ENCODE results near the gene SCCPDH. TPM values are rescaled to one million over a fixed set of nuclear protein-coding genes. Genes with fewer than 3 reads are reported as not detected.
A peak's percentile ranks its signal among the peaks of the same experiment; 100 is the strongest.

Gene SCCPDH
- total and polyA plus RNA-seq, 2 of the 13 experiments (the other 11 are each of a cell fraction or from before 2014, with no cell fraction given), result 36.7 to 62.3 TPM

DNA sequence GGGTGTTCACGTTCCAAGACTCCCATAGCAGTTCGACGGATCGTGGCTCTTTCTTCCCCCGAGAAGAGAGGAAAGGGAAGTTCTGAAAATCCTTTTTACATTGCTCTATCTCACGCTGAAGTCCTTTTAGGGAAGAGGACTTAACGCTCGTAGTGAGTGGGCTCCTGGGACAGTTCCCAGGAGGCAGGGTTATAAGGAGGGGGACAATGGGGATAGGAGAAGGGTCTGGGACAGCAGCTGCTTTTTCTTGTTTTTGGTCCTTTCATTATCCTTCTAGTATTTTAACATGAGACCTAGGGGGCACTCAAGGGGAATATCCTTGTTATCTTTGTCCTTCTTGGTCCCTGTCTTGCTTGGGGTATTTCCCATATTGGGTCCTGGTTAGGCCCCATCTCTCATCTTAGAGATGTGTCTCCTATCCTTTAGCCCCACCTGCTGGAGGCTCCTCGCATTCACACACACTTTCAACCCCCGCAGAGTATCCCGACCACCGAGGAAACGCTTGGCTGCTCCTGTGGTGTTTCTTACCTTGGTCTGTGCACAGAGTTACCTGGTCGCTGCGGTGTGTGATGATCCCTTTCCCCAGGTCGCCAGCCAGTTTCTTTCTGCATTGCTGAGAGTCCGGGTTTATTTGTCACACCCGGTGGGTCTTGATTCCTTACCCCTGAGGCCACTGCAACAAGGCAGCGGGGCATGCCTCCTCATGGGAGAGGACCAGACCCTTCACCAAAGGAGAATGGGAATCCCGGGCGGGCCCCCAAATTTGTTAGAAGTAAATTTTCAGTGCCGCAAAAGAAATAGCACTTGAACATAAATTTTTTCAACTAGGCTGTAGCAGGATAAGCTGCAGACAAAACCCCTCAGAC, 29.7 kb downstream of the SCCPDH start:
- H3K9me3 ChIP-seq (ENCODE audit: low read length), result no peaks in the 10 kb centered on the region
- intact Hi-C loops (cut with micrococcal nuclease; ENCODE audit: unreplicated experiment), result loop anchor here (1.0 to 2.0 kb wide), 3 partner anchors 57 to 261 kb away; no protein-coding TSS in a partner anchor
- FAIRE-seq, result peak; percentile 79
- peaks cover 3 to 5% of the 10 kb centered on the region in 2 experiments; a peak in 3 of 5 replicates for H3K36me3 ChIP-seq (replicated peaks in 1 of 2; ENCODE audit: control insufficient read depth in 1 of 2, insufficient read depth in 2 of 2, low read length in 2 of 2)
- DNase-seq (ENCODE audit: low spot score), result peak; percentile 50
- in situ Hi-C loops (cut with HindIII; ENCODE audit: extremely low pct_ligation_motif_present, low pct_unique_long_range_greater_than_20kb), result loop anchor here (5.0 kb wide), 1 partner anchor 57 kb away; no protein-coding TSS in a partner anchor
- H3K27ac ChIP-seq (ENCODE audit: extremely low read length, insufficient read depth, low read length), result no peak overlapping the region
- H3K4me1 ChIP-seq (ENCODE audit: insufficient read depth, low read length), result no peaks in the 10 kb centered on the region
- H3K27me3 ChIP-seq (ENCODE audit: control insufficient read depth in 1 of 2, insufficient read depth in 2 of 2, low read length in 2 of 2), result no peaks in the 10 kb centered on the region
- ATAC-seq, result peak; percentile 98
- H3K9ac ChIP-seq (ENCODE audit: insufficient read depth, low read depth, low read length), result no peak overlapping the region
- 74% methylated on average over 22 of the region's 22 CpGs for WGBS (ENCODE audit: low lambda C conversion rate)
- no peaks in the 10 kb centered on the region for H3K79me2 ChIP-seq (ENCODE audit: insufficient read depth, low read length)
- ChIA-PET CTCF (ENCODE audit: low intra/inter-chr PET ratio, low total read pairs) (interaction anchor here (0.6 to 3.0 kb wide), 4 partner anchors 55 to 257 kb away, joined by 3 to 24 read pairs (median 3); no protein-coding TSS in a partner anchor), POLR2A (no interaction called here)
- TF ChIP-seq ZBTB38 (CRISPR knock-in tag; IDR thresholded peaks at IDR 0.05) (peak; percentile 64; the same call in 1 of the 2 replicates), PRPF4 (IDR thresholded peaks at IDR 0.05; ENCODE audit: low read depth, low read length, poor library complexity, severe bottlenecking) (peak; percentile 32), ZNF260 (CRISPR knock-in tag; IDR thresholded peaks at IDR 0.05; ENCODE audit: borderline replicate concordance, low read depth) (no peak), STAG1 (CRISPR knock-in tag; IDR thresholded peaks at IDR 0.05) (peak; percentile 87), ZNF234 (CRISPR knock-in tag; conservative IDR thresholded peaks at IDR 0.05) (no peak), RAD21 (CRISPR knock-in tag; IDR thresholded peaks at IDR 0.05) (peak; percentile 87), BCL6 (CRISPR knock-in tag; IDR thresholded peaks at IDR 0.05) (no peak), SMC3 (IDR thresholded peaks at IDR 0.05; ENCODE audit: low read length) (peak; percentile 83), ZNF501 (CRISPR knock-in tag; IDR thresholded peaks at IDR 0.05) (0 out of 2 replicates have a peak, but pooled peaks have one; percentile 4), ZFX (CRISPR knock-in tag; IDR thresholded peaks at IDR 0.05; ENCODE audit: low read depth) (peak; percentile 35; the same call in 1 of the 2 replicates)
- TF ChIP-seq, protein P1, sequence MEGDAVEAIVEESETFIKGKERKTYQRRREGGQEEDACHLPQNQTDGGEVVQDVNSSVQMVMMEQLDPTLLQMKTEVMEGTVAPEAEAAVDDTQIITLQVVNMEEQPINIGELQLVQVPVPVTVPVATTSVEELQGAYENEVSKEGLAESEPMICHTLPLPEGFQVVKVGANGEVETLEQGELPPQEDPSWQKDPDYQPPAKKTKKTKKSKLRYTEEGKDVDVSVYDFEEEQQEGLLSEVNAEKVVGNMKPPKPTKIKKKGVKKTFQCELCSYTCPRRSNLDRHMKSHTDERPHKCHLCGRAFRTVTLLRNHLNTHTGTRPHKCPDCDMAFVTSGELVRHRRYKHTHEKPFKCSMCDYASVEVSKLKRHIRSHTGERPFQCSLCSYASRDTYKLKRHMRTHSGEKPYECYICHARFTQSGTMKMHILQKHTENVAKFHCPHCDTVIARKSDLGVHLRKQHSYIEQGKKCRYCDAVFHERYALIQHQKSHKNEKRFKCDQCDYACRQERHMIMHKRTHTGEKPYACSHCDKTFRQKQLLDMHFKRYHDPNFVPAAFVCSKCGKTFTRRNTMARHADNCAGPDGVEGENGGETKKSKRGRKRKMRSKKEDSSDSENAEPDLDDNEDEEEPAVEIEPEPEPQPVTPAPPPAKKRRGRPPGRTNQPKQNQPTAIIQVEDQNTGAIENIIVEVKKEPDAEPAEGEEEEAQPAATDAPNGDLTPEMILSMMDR (CRISPR knock-in tag; IDR thresholded peaks at IDR 0.05), result peak; percentile 84
- TF ChIP-seq, protein P2, sequence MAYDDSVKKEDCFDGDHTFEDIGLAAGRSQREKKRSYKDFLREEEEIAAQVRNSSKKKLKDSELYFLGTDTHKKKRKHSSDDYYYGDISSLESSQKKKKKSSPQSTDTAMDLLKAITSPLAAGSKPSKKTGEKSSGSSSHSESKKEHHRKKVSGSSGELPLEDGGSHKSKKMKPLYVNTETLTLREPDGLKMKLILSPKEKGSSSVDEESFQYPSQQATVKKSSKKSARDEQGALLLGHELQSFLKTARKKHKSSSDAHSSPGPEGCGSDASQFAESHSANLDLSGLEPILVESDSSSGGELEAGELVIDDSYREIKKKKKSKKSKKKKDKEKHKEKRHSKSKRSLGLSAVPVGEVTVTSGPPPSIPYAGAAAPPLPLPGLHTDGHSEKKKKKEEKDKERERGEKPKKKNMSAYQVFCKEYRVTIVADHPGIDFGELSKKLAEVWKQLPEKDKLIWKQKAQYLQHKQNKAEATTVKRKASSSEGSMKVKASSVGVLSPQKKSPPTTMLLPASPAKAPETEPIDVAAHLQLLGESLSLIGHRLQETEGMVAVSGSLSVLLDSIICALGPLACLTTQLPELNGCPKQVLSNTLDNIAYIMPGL (CRISPR knock-in tag; IDR thresholded peaks at IDR 0.05; ENCODE audit: borderline replicate concordance in 1 of 2, low read depth in 1 of 2), result peak in 1 of 2 experiments; percentile 38; a peak in 1 of 4 replicates
- TF ChIP-seq, protein P3, sequence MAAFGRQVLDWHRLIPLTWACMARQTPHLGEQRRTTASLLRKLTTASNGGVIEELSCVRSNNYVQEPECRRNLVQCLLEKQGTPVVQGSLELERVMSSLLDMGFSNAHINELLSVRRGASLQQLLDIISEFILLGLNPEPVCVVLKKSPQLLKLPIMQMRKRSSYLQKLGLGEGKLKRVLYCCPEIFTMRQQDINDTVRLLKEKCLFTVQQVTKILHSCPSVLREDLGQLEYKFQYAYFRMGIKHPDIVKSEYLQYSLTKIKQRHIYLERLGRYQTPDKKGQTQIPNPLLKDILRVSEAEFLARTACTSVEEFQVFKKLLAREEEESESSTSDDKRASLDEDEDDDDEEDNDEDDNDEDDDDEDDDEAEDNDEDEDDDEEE (CRISPR knock-in tag; IDR thresholded peaks at IDR 0.05), result no peak
- no peaks in the 10 kb centered on the region for H4K20me1 ChIP-seq (ENCODE audit: insufficient read depth, low read length)
- no peak overlapping the region for H3K4me3 ChIP-seq (replicated peaks in 1 of 3; ENCODE audit: insufficient read depth in 1 of 3, low read depth in 2 of 3, low read length in 3 of 3)
- H3K4me2 ChIP-seq (ENCODE audit: low read depth, low read length), result no peak overlapping the region
- BruUV-seq (replicated peaks), result no TSS peak
- no peak overlapping the region for H2AFZ ChIP-seq (ENCODE audit: low read length)

All from HepG2 (cell line).